GM12865 (cell line): ENCODE results near the gene CAB39L.

Experiments used
- DNase-seq: peaks from one replicate; pipeline ENCODE4 v3.0.0; 2010; ENCODE audit warnings: low read depth
- H3K4me3 ChIP-seq: 2 replicates; pipeline ENCODE4 v1.5.1; 2011; ENCODE audit warnings: mild to moderate bottlenecking, low read depth, low read length, control low read depth
- TF ChIP-seq, protein P1 (sequence below): IDR thresholded peaks from 2 replicates; pipeline ENCODE4 v1.5.1; 2011; ENCODE audit warnings: low read length, control low read depth, low read depth, inconsistent platforms; ENCODE audit not compliant: insufficient read depth; ENCODE audit errors: missing control alignments

CAB39L gene

DNA sequence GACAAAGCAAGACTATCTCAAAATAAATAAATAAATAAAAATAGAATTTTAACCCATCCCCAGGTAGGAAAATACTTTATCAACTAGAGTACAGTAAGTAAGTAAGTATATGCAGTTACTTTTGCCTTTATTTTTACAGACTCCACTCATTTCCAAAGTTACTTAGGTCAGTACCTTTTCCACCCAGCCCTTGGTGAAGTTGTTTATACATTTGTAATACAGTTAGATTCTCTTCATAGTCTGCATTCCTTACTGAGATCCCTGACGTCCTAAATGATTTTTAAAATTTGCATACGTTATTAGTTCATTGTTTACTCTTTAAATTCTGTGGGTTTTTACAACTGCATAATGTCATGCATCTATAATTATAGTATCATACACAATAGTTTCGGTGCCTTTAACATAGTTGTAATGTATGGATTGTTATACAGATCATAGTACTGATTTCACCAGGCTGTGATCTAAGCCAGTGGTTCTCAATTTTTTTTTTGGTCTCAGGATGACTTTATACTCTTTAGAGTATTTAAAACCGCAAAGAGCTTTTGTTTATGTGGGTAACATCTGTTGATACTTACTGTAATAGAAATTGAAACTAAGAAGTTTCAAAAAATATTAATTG lies 10.6 kb upstream of the CAB39L start:
- TF ChIP-seq, protein P1, sequence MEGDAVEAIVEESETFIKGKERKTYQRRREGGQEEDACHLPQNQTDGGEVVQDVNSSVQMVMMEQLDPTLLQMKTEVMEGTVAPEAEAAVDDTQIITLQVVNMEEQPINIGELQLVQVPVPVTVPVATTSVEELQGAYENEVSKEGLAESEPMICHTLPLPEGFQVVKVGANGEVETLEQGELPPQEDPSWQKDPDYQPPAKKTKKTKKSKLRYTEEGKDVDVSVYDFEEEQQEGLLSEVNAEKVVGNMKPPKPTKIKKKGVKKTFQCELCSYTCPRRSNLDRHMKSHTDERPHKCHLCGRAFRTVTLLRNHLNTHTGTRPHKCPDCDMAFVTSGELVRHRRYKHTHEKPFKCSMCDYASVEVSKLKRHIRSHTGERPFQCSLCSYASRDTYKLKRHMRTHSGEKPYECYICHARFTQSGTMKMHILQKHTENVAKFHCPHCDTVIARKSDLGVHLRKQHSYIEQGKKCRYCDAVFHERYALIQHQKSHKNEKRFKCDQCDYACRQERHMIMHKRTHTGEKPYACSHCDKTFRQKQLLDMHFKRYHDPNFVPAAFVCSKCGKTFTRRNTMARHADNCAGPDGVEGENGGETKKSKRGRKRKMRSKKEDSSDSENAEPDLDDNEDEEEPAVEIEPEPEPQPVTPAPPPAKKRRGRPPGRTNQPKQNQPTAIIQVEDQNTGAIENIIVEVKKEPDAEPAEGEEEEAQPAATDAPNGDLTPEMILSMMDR: no peak
- H3K4me3 ChIP-seq: peak overlapping the region; percentile 12; the same call in 1 of the 2 replicates
- DNase-seq: peak; percentile 79

DNA sequence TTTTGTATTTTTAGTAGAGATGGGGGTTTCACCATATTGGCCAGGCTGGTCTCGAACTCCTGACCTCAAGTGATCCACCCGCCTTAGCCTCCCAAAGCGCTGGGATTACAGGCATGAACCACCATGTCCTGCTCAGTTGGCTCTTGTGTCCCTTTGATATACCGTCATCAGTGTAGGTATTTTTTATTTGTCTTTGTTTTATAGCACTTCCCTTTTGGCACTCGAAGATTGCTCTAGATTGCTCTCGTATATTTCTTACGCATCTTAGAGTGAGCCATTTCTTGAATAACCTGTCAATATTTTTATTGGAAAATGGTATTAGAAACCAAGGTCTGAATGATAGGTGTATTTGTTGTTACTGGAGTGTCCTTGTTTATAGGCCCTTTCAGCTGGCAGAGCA lies 9.6 kb upstream of the CAB39L start:
- DNase-seq: no peak
- no peak overlapping the region for H3K4me3 ChIP-seq
- TF ChIP-seq, protein P1: no peak

DNA sequence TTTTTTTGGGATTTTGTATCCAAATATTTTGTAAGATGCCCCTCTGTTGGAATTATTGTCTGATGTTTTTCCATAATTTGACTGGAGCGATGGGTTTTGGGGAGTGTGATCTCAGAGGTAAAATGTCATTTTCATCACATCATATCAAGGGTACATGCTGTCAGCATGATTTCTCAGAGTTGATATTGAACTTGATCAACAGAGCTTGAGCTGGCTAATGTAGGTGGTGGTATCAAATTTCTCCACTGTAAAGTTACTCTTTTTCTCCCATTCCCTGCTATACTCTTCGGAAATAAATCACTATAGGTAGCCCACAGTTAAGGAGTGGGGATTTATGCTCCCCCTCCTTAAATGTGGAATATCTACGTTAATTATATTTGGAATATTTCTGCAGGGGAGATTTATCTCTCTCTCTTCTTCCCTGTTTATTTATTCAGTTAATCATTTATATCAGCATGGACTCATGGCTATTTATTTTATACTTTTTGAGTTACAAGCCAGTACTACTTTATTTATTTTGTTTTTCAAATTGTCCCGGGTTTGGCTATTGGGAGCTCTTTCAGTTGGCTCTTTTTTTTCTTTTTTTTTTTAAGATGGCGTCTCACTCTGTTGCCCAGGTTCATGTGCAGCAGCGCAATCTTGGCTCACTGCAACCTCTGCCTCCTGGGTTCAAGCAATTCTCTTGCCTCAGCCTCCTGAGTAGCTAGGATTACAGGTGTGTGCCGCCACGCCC lies 9.0 kb upstream of the CAB39L start:
- H3K4me3 ChIP-seq: no peak overlapping the region
- DNase-seq: no peak
- TF ChIP-seq, protein P1: no peak

DNA sequence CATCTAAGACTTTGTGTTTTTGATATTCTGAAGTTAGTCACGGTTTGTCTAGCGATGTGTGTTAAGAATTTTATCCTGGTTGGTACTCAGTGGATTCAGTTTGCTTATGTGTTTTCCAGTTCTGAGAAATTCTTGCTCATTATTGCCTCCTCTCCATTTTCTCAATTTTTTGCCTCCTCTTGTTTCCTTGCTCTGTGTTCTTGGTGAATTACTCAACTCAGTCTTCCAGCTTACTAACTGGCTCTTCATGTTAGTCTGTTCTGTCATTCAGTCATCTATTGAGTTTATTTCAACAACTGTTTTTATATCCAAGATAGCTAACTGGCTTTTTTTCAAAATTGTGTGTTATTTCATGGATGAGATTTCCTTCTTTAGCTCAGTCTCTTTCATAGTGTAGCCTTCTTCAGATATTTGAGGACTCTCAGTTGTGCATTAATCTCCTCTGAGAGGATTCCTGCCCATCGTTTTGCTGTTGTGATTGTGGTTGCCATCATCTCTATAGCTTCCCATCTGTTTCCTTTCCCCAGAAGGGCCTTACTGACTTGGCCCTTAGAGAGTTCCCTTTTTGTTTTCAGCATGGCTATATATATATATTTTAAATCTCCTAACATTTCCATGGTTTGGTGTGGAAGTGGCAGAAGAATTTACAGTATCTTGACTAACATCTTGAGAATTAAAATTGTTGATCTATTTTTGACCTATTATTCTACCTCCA lies 6.4 kb upstream of the CAB39L start:
- TF ChIP-seq, protein P1: no peak
- DNase-seq: no peak
- no peak overlapping the region for H3K4me3 ChIP-seq

DNA sequence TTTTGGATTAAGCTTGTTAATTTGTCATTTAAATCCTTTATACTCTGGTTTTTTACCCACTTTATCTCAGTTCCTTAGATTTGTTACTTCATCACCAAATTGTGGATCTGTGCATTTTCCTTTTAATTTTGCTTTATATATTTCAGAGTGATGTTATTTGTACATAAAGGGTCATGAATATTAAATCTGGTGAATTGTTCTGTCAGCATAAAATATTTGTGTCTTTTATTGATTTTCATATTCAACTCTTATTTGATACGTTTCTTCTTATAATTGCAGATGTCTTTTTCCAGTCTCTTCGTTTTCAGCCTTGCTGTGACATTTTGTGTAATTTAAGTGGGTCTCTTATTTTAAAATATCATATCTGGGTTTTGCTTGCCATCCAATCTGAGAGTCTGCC lies 4.9 kb upstream of the CAB39L start:
- H3K4me3 ChIP-seq: no peak overlapping the region
- no peak for DNase-seq
- TF ChIP-seq, protein P1: no peak

DNA sequence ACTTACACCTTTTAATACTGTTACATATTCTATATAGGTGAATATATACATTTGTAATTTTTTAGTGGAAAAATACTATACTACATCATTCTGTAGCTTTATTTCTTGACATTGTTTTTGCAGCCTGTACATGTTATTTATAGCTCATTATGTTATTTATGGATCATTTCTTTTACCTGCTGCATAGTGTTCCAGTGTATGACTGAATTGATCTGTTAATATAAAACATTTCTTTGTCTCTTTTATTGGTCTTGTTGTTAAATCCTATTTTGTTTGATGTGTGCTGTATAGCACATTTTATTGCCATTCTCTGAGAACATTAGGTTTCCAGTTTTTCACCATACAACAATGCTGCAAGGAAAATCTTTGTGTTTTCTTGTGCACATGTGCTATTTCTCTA lies 2.6 kb upstream of the CAB39L start:
- TF ChIP-seq, protein P1: no peak
- peak overlapping the region; percentile 8; the same call in 1 of the 2 replicates for H3K4me3 ChIP-seq
- no peak for DNase-seq
